Neural progenitor cell (in vitro differentiated cells): ENCODE measurements around the gene CDK17. TPM values are rescaled to one million over a fixed set of nuclear protein-coding genes. Genes with fewer than 3 reads are reported as not detected.
"Not testable (repeated sequence)": the region's sequence is repeated elsewhere in the genome, so short reads cannot be mapped to it uniquely, and the experiment has no call there.

Experiments
- DNase-seq: peaks from one replicate; pipeline ENCODE4 v3.0.0-alpha.2; 2016; ENCODE audit warnings: low spot score
- H2AFZ ChIP-seq: fragments of 200-600 bp; sonication (generic); replicated peaks from 2 replicates; pipeline ENCODE4 v1.6.1; 2016; ENCODE audit warnings: antibody characterized with exemption
- H3F3A ChIP-seq: fragments of 200-600 bp; sonication (generic); 2 replicates; pipeline ENCODE4 v1.6.1; 2016; ENCODE audit warnings: antibody characterized with exemption, low read depth
- H3K27ac ChIP-seq: fragments of 200-600 bp; sonication (generic); 2 replicates; pipeline ENCODE4 v1.5.1; 2016; ENCODE audit warnings: mild to moderate bottlenecking
- H3K27me3 ChIP-seq: fragments of 200-600 bp; sonication (generic); 2 replicates; pipeline ENCODE4 v1.6.1; 2016; ENCODE audit warnings: mild to moderate bottlenecking, moderate library complexity
- H3K36me3 ChIP-seq: fragments of 200-600 bp; sonication (generic); 2 replicates; pipeline ENCODE4 v1.5.1; 2016
- H3K4me1 ChIP-seq: fragments of 200-600 bp; sonication (generic); 2 replicates; pipeline ENCODE4 v1.6.1; 2016; ENCODE audit warnings: mixed run types
- H3K4me2 ChIP-seq: fragments of 200-600 bp; sonication (generic); 2 replicates; pipeline ENCODE4 v1.6.1; 2016
- H3K4me3 ChIP-seq: fragments of 200-600 bp; sonication (generic); 2 replicates; pipeline ENCODE4 v1.5.1; 2016
- H3K79me2 ChIP-seq: fragments of 200-600 bp; sonication (generic); 2 replicates; pipeline ENCODE4 v1.6.1; 2016; ENCODE audit warnings: low read depth
- H3K9ac ChIP-seq: fragments of 200-600 bp; sonication (generic); 2 replicates; pipeline ENCODE4 v1.6.1; 2016
- H3K9me3 ChIP-seq: fragments of 200-600 bp; sonication (generic); 2 replicates; pipeline ENCODE4 v1.5.1; 2016; ENCODE audit warnings: low read depth
- H4K20me1 ChIP-seq: fragments of 200-600 bp; sonication (generic); 2 replicates; pipeline ENCODE4 v1.6.1; 2016; ENCODE audit warnings: low read depth
- H3K27ac Mint-ChIP-seq: 3 replicates; pipeline ENCODE4 v1.8.0; 2021; ENCODE audit warnings: mixed read lengths
- H3K27me3 Mint-ChIP-seq: 2 replicates; pipeline ENCODE4 v1.8.0; 2022; ENCODE audit warnings: low read depth, mild to moderate bottlenecking, inconsistent platforms, moderate library complexity, mixed read lengths; ENCODE audit not compliant: insufficient read depth
- H3K36me3 Mint-ChIP-seq: 3 replicates; pipeline ENCODE4 v1.8.0; 2021; ENCODE audit warnings: mixed read lengths
- H3K4me1 Mint-ChIP-seq: 3 replicates; pipeline ENCODE4 v1.8.0; 2021; ENCODE audit warnings: mixed read lengths
- H3K4me3 Mint-ChIP-seq: 3 replicates; pipeline ENCODE4 v1.8.0; 2021; ENCODE audit warnings: mild to moderate bottlenecking, moderate library complexity, mixed read lengths
- H3K9me3 Mint-ChIP-seq: 3 replicates; pipeline ENCODE4 v1.8.0; 2020; ENCODE audit warnings: mixed read lengths
- EZH2 ChIP-seq: fragments of 200-600 bp; sonication (generic); IDR thresholded peaks from 2 replicates; pipeline ENCODE4 v1.6.1; 2017; ENCODE audit warnings: antibody characterized with exemption, mild to moderate bottlenecking, moderate library complexity
- EZH2phosphoT487 ChIP-seq: fragments of 200-600 bp; sonication (generic); IDR thresholded peaks from 2 replicates; pipeline ENCODE4 v1.6.1; 2017; ENCODE audit warnings: antibody characterized with exemption
- total RNA-seq: library from RNA; depleted of rRNA; stranded (reverse); fragments of >200 nt; gene quantifications from 2 replicates; pipeline ENCODE4 v1.2.3, GENCODE V29; 2015; ENCODE audit warnings: low replicate concordance
- TF ChIP-seq, protein P1 (sequence below): fragments of 200-600 bp; sonication (generic); IDR thresholded peaks from 2 replicates; pipeline ENCODE4 v1.5.1; 2017; ENCODE audit warnings: antibody characterized with exemption, mild to moderate bottlenecking

The CDK17 gene
- total RNA-seq, 1 donor from 2014 or later = 61.2 TPM

DNA sequence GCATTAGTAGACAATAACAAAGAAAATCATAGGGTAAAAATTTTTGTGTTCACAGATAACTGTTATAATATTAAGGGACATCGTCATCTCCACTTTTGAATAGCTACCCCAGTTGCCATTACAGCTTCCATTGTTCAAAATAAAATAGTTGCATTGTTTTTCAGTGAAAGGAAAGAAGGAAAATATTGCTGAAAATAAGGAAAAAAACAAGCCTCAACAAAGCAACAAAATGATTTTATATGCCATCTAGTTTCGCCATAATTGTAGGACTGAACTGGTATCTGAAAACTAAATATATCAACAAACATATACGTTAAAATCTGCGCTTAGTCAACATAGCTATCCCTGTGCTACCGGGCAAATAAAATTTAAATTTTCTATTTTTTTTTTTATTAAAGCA lies 3.3 kb downstream of the CDK17 start:
- Histone ChIP-seq H4K20me1 (peaks cover 69% of the 10 kb centered on the region), H3K9me3 (no peaks in the 10 kb centered on the region), H2AFZ (no peak overlapping the region), H3F3A (peaks cover 30% of the 10 kb centered on the region), H3K9ac (no peak overlapping the region), H3K36me3 (no peaks in the 10 kb centered on the region), H3K27me3 (no peaks in the 10 kb centered on the region), H3K79me2 (peaks cover 80% of the 10 kb centered on the region), H3K4me1 (peaks cover 35% of the 10 kb centered on the region), H3K27ac (no peak overlapping the region), H3K4me3 (no peak overlapping the region), H3K4me2 (no peak overlapping the region)
- DNase-seq = no peak
- Mint-ChIP-seq H3K27me3 (peaks cover 3% of the 10 kb centered on the region), H3K36me3 (peaks cover 5% of the 10 kb centered on the region), H3K4me3 (peak overlapping the region; percentile 17), H3K9me3 (no peaks in the 10 kb centered on the region), H3K27ac (no peak overlapping the region), H3K4me1 (peaks cover 35% of the 10 kb centered on the region)
- no peak for TF ChIP-seq EZH2
- TF ChIP-seq EZH2phosphoT487 = no peak
- TF ChIP-seq, protein P1, sequence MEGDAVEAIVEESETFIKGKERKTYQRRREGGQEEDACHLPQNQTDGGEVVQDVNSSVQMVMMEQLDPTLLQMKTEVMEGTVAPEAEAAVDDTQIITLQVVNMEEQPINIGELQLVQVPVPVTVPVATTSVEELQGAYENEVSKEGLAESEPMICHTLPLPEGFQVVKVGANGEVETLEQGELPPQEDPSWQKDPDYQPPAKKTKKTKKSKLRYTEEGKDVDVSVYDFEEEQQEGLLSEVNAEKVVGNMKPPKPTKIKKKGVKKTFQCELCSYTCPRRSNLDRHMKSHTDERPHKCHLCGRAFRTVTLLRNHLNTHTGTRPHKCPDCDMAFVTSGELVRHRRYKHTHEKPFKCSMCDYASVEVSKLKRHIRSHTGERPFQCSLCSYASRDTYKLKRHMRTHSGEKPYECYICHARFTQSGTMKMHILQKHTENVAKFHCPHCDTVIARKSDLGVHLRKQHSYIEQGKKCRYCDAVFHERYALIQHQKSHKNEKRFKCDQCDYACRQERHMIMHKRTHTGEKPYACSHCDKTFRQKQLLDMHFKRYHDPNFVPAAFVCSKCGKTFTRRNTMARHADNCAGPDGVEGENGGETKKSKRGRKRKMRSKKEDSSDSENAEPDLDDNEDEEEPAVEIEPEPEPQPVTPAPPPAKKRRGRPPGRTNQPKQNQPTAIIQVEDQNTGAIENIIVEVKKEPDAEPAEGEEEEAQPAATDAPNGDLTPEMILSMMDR = no peak

DNA sequence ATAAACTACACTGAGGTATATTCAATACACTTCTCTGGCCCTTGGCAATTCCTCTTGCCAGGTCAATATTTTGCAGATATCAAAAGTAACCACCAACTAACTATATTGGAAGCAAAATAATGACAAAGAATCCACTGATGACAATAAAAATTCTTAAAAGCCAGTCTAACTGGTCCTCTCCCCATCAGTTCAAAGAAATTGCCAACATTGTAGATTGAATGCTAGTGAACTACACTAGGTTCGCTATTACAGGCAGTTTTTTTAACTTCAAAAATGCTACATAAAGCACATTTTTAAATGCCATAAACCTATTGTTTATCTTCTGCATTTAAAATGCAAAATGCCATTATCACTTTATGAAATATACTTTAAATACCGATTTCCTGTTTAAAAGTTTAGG lies 4.0 kb downstream of the CDK17 start:
- Mint-ChIP-seq H3K9me3 (peaks cover 4% of the 10 kb centered on the region), H3K4me3 (no peak overlapping the region), H3K4me1 (peaks cover 30% of the 10 kb centered on the region), H3K36me3 (peaks cover 9% of the 10 kb centered on the region), H3K27me3 (peaks cover 3% of the 10 kb centered on the region), H3K27ac (no peak overlapping the region)
- H3F3A ChIP-seq = peaks cover 25% of the 10 kb centered on the region
- no peak overlapping the region for H3K4me3 ChIP-seq
- no peak overlapping the region for H3K9ac ChIP-seq
- H3K79me2 ChIP-seq = peaks cover 87% of the 10 kb centered on the region
- H4K20me1 ChIP-seq = peaks cover 69% of the 10 kb centered on the region
- DNase-seq = no peak
- TF ChIP-seq EZH2 = no peak
- no peak for TF ChIP-seq EZH2phosphoT487
- TF ChIP-seq, protein P1 = no peak
- H3K4me2 ChIP-seq = no peak overlapping the region
- H3K27me3 ChIP-seq = no peaks in the 10 kb centered on the region
- peaks cover 30% of the 10 kb centered on the region for H3K4me1 ChIP-seq
- H3K27ac ChIP-seq = no peak overlapping the region
- no peaks in the 10 kb centered on the region for H3K36me3 ChIP-seq
- no peaks in the 10 kb centered on the region for H3K9me3 ChIP-seq
- no peak overlapping the region for H2AFZ ChIP-seq

GRCh38 chr12:96395236-96395635 lies 5.0 kb downstream of the CDK17 start:
- H3K27ac ChIP-seq = no peak overlapping the region
- Mint-ChIP-seq H3K4me1 (peaks cover 23% of the 10 kb centered on the region), H3K4me3 (no peak overlapping the region), H3K9me3 (peaks cover 6% of the 10 kb centered on the region), H3K36me3 (peaks cover 10% of the 10 kb centered on the region), H3K27me3 (peaks cover 3% of the 10 kb centered on the region), H3K27ac (no peak overlapping the region)
- no peak overlapping the region for H3K9ac ChIP-seq
- no peak overlapping the region for H3K4me3 ChIP-seq
- peaks cover 97% of the 10 kb centered on the region for H3K79me2 ChIP-seq
- H4K20me1 ChIP-seq = peaks cover 69% of the 10 kb centered on the region
- peaks cover 30% of the 10 kb centered on the region for H3K4me1 ChIP-seq
- TF ChIP-seq EZH2phosphoT487 (no peak), EZH2 (no peak)
- TF ChIP-seq, protein P1 = no peak
- H3K36me3 ChIP-seq = no peaks in the 10 kb centered on the region
- DNase-seq = no peak
- H2AFZ ChIP-seq = no peak overlapping the region
- H3K4me2 ChIP-seq = no peak overlapping the region
- H3F3A ChIP-seq = peaks cover 18% of the 10 kb centered on the region
- no peaks in the 10 kb centered on the region for H3K27me3 ChIP-seq
- no peaks in the 10 kb centered on the region for H3K9me3 ChIP-seq

DNA sequence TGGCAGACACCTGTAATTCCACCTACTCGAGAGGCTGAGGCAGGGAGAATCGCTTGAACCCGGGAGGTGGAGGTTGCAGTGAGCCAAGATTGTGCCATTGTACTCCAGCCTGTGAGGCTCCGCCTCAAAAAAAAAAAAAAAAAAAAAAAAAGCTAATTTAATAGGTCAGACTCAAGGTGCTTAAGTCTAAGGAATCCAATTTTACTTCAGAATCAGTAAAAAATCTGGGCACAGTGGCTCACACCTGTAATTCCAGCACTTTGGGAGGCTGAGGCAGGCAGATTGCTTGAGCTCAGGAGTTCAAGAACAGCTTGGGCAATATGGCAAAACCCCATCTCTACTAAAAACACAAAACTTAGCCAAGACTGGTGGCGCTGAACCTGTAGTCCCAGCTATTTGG lies 7.0 kb downstream of the CDK17 start:
- Mint-ChIP-seq H3K36me3 (peaks cover 17% of the 10 kb centered on the region), H3K9me3 (peaks cover 13% of the 10 kb centered on the region), H3K4me1 (peaks cover 20% of the 10 kb centered on the region)
- H3K4me1 ChIP-seq = peaks cover 24% of the 10 kb centered on the region
- H2AFZ ChIP-seq, H3K36me3 ChIP-seq, H3K27me3 ChIP-seq, H3K27ac ChIP-seq, H3F3A ChIP-seq, DNase-seq, H3K4me3 ChIP-seq, H3K27ac Mint-ChIP-seq, H3K9ac ChIP-seq, H3K4me3 Mint-ChIP-seq, H3K4me2 ChIP-seq, H3K27me3 Mint-ChIP-seq, H3K9me3 ChIP-seq: not testable (repeated sequence)
- peaks cover 100% of the 10 kb centered on the region for H3K79me2 ChIP-seq
- peaks cover 55% of the 10 kb centered on the region for H4K20me1 ChIP-seq
